WTC11 (cell line): ENCODE data around the gene SEPTIN3. TPM values are rescaled to one million over a fixed set of nuclear protein-coding genes. Genes with fewer than 3 reads are reported as not detected.

Experiments used
- ATAC-seq: fragments of 200-7000 bp; cut with Tn5 transposase; 2 replicates; pipeline ENCODE4 v1.10.0; 2021; ENCODE audit warnings: mild to moderate bottlenecking, moderate library complexity
- CTCF ChIA-PET: fragments of 300-600 bp; sonication (Branson Sonifier 250); formaldehyde crosslinking; loops from one replicate; lab custom pipeline; 2021; ENCODE audit warnings: antibody characterized with exemption; lab: Charles Lee
- POLR2A ChIA-PET: fragments of 350-600 bp; sonication (Branson Sonifier 250); formaldehyde crosslinking; loops from one replicate; lab custom pipeline; 2021; ENCODE audit warnings: antibody characterized with exemption; lab: Charles Lee
- DNase-seq: peaks from one replicate; pipeline ENCODE4 v3.0.0; 2021; ENCODE audit warnings: low spot score
- H3K27ac Mint-ChIP-seq: 2 replicates; pipeline ENCODE4 v1.8.0; 2021; ENCODE audit warnings: mixed read lengths
- H3K27me3 Mint-ChIP-seq: 2 replicates; pipeline ENCODE4 v1.8.0; 2021; ENCODE audit warnings: low read depth, mild to moderate bottlenecking, moderate library complexity, mixed read lengths
- H3K36me3 Mint-ChIP-seq: 2 replicates; pipeline ENCODE4 v1.8.0; 2021; ENCODE audit warnings: mixed read lengths
- H3K4me1 Mint-ChIP-seq: 2 replicates; pipeline ENCODE4 v1.8.0; 2022; ENCODE audit warnings: mixed read lengths
- H3K4me3 Mint-ChIP-seq: 2 replicates; pipeline ENCODE4 v1.8.0; 2021; ENCODE audit warnings: mild to moderate bottlenecking, moderate library complexity, mixed read lengths
- H3K9me3 Mint-ChIP-seq: 2 replicates; pipeline ENCODE4 v1.8.0; 2021; ENCODE audit warnings: mixed read lengths
- CREB1 ChIP-seq: sonication (generic); formaldehyde crosslinking; IDR thresholded peaks from 2 replicates; pipeline ENCODE4 v1.8.0; 2023; ENCODE audit warnings: mild to moderate bottlenecking, missing genetic modification reagents
- ELF4 ChIP-seq: sonication (generic); formaldehyde crosslinking; IDR thresholded peaks from 2 replicates; pipeline ENCODE4 v1.8.1; 2022; ENCODE audit warnings: low read depth, mild to moderate bottlenecking, moderate library complexity, missing genetic modification reagents
- FOXP1 ChIP-seq: sonication (generic); formaldehyde crosslinking; IDR thresholded peaks from 2 replicates; pipeline ENCODE4 v1.8.0; 2022; ENCODE audit warnings: missing genetic modification reagents, mild to moderate bottlenecking, moderate library complexity, borderline replicate concordance
- JAZF1 ChIP-seq: fragments of 250-450 bp; sonication (Bioruptor Pico); IDR thresholded peaks from 2 replicates; pipeline ENCODE4 v1.9.0; 2021; ENCODE audit warnings: moderate library complexity, mild to moderate bottlenecking, inconsistent platforms
- MXD4 ChIP-seq: fragments of 250-450 bp; sonication (Bioruptor Pico); IDR thresholded peaks from 2 replicates; pipeline ENCODE4 v1.8.0; 2021; ENCODE audit warnings: mild to moderate bottlenecking, moderate library complexity, borderline replicate concordance
- NFYB ChIP-seq: sonication (generic); formaldehyde crosslinking; conservative IDR thresholded peaks from 2 replicates; pipeline ENCODE4 v1.8.0; 2022; ENCODE audit warnings: low read depth, missing genetic modification reagents
- OVOL2 ChIP-seq: fragments of 250-450 bp; sonication (Bioruptor Pico); IDR thresholded peaks from 2 replicates; pipeline ENCODE4 v1.9.0; 2021; ENCODE audit warnings: mild to moderate bottlenecking, borderline replicate concordance
- SOX15 ChIP-seq: fragments of 250-450 bp; sonication (Bioruptor Pico); IDR thresholded peaks from 2 replicates; pipeline ENCODE4 v1.9.0; 2021; ENCODE audit warnings: mild to moderate bottlenecking
- TEAD1 ChIP-seq: sonication (generic); formaldehyde crosslinking; IDR thresholded peaks from 2 replicates; pipeline ENCODE4 v1.8.0; 2022; ENCODE audit warnings: mild to moderate bottlenecking, missing genetic modification reagents
- ZNF138 ChIP-seq: sonication (generic); formaldehyde crosslinking; conservative IDR thresholded peaks from 2 replicates; pipeline ENCODE4 v1.8.1; 2022; ENCODE audit warnings: mild to moderate bottlenecking, moderate library complexity, missing genetic modification reagents
- ZNF219 ChIP-seq: sonication (generic); formaldehyde crosslinking; IDR thresholded peaks from 2 replicates; pipeline ENCODE4 v1.8.0; 2023; ENCODE audit warnings: missing genetic modification reagents, mild to moderate bottlenecking, borderline replicate concordance
- ZNF416 ChIP-seq: fragments of 250-450 bp; sonication (Bioruptor Pico); IDR thresholded peaks from 2 replicates; pipeline ENCODE4 v1.9.0; 2021; ENCODE audit warnings: mild to moderate bottlenecking, inconsistent platforms
- ZNF423 ChIP-seq: fragments of 250-450 bp; sonication (Bioruptor Pico); IDR thresholded peaks from 2 replicates; pipeline ENCODE4 v2.1.2; 2022; ENCODE audit warnings: mild to moderate bottlenecking, moderate library complexity
- total RNA-seq: library from RNA; stranded (reverse); gene quantifications from 3 replicates; pipeline ENCODE4 v1.2.3, GENCODE V29; 2021
- TF ChIP-seq, protein P1 (sequence below): sonication (generic); formaldehyde crosslinking; IDR thresholded peaks from 2 replicates; pipeline ENCODE4 v1.8.1; 2022; ENCODE audit warnings: missing genetic modification reagents, borderline replicate concordance
- TF ChIP-seq, protein P2 (sequence below): sonication (generic); formaldehyde crosslinking; IDR thresholded peaks from 2 replicates; pipeline ENCODE4 v1.8.0; 2023; ENCODE audit warnings: missing genetic modification reagents
- TF ChIP-seq, protein P3 (sequence below): sonication (generic); formaldehyde crosslinking; conservative IDR thresholded peaks from 2 replicates; pipeline ENCODE4 v1.8.1; 2022; ENCODE audit warnings: mild to moderate bottlenecking, missing genetic modification reagents
- TF ChIP-seq, protein P4 (sequence below): sonication (generic); formaldehyde crosslinking; IDR thresholded peaks from 2 replicates; pipeline ENCODE4 v1.8.0; 2022; ENCODE audit warnings: mild to moderate bottlenecking, missing genetic modification reagents
- TF ChIP-seq, protein P5 (sequence below): sonication (generic); formaldehyde crosslinking; IDR thresholded peaks from 2 replicates; pipeline ENCODE4 v1.8.1; 2023; ENCODE audit warnings: mild to moderate bottlenecking, missing genetic modification reagents
- TF ChIP-seq, protein P6 (sequence below): fragments of 200-600 bp; IDR thresholded peaks from 2 replicates; pipeline ENCODE4 v1.8.0; 2022; ENCODE audit warnings: antibody characterized with exemption
- TF ChIP-seq, protein P7 (sequence below): sonication (generic); formaldehyde crosslinking; IDR thresholded peaks from 2 replicates; pipeline ENCODE4 v1.8.1; 2023; ENCODE audit warnings: mild to moderate bottlenecking, missing genetic modification reagents, moderate library complexity
- TF ChIP-seq, protein P8 (sequence below): sonication (generic); formaldehyde crosslinking; IDR thresholded peaks from 2 replicates; pipeline ENCODE4 v1.8.0; 2022; ENCODE audit warnings: mild to moderate bottlenecking, missing genetic modification reagents
- TF ChIP-seq, protein P9 (sequence below): sonication (generic); formaldehyde crosslinking; IDR thresholded peaks from 2 replicates; pipeline ENCODE4 v1.8.1; 2022; ENCODE audit warnings: mild to moderate bottlenecking, missing genetic modification reagents, moderate library complexity, borderline replicate concordance
- TF ChIP-seq, protein P10 (sequence below): fragments of 250-450 bp; sonication (Bioruptor Pico); IDR thresholded peaks from 2 replicates; pipeline ENCODE4 v1.9.0; 2021; ENCODE audit warnings: moderate library complexity, mild to moderate bottlenecking, inconsistent platforms, borderline replicate concordance

The SEPTIN3 gene
- total RNA-seq, 1 experiment from 2014 or later, result 19.5 TPM

DNA sequence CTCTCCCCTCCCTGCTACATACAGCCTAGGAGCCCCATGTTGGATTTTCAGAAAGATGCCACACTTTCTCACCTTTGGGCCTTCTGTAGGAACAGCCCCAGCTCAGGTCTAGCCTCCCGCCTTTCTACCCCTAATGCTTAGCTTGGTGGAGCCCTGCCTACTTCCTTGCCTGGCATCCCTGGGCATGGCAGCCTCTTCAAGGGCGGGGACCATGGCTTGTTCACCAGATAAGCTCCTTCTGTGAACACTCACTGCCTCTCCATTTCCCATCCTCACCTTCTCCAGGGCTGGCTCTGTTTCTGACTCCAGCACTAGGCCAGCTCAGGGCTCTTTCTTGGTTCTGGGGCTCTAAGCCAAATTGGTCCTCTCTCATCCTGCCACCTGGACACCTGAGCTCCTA lies 1.4 kb downstream of the SEPTIN3 start:
- Mint-ChIP-seq H3K9me3 (peaks cover 6% of the 10 kb centered on the region), H3K36me3 (peaks cover 3% of the 10 kb centered on the region), H3K4me1 (peaks cover 11% of the 10 kb centered on the region), H3K27me3 (peaks cover 49% of the 10 kb centered on the region), H3K4me3 (no peak overlapping the region), H3K27ac (no peak overlapping the region)
- no peak for ATAC-seq
- CTCF ChIA-PET, result interaction anchor here (1.3 to 10.1 kb wide), 3 partner anchors 30 to 141 kb away, joined by 3 to 78 read pairs (median 11); partner anchors contain the start of gene NDUFA6
- POLR2A ChIA-PET, result no interaction called here
- TF ChIP-seq, protein P1, sequence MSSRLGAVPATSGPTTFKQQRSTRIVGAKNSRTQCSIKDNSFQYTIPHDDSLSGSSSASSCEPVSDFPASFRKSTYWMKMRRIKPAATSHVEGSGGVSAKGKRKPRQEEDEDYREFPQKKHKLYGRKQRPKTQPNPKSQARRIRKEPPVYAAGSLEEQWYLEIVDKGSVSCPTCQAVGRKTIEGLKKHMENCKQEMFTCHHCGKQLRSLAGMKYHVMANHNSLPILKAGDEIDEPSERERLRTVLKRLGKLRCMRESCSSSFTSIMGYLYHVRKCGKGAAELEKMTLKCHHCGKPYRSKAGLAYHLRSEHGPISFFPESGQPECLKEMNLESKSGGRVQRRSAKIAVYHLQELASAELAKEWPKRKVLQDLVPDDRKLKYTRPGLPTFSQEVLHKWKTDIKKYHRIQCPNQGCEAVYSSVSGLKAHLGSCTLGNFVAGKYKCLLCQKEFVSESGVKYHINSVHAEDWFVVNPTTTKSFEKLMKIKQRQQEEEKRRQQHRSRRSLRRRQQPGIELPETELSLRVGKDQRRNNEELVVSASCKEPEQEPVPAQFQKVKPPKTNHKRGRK (CRISPR knock-in tag), result no peak
- TF ChIP-seq ZNF416 (no peak), OVOL2 (CRISPR knock-in tag) (no peak), JAZF1 (no peak), ELF4 (CRISPR knock-in tag) (no peak), TEAD1 (CRISPR knock-in tag) (no peak), CREB1 (CRISPR knock-in tag) (no peak), ZNF423 (CRISPR knock-in tag) (no peak), ZNF138 (CRISPR knock-in tag) (no peak)
- TF ChIP-seq, protein P2, sequence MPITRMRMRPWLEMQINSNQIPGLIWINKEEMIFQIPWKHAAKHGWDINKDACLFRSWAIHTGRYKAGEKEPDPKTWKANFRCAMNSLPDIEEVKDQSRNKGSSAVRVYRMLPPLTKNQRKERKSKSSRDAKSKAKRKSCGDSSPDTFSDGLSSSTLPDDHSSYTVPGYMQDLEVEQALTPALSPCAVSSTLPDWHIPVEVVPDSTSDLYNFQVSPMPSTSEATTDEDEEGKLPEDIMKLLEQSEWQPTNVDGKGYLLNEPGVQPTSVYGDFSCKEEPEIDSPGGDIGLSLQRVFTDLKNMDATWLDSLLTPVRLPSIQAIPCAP (CRISPR knock-in tag), result no peak
- TF ChIP-seq, protein P3, sequence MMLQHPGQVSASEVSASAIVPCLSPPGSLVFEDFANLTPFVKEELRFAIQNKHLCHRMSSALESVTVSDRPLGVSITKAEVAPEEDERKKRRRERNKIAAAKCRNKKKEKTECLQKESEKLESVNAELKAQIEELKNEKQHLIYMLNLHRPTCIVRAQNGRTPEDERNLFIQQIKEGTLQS (CRISPR knock-in tag), result no peak
- TF ChIP-seq, protein P4, sequence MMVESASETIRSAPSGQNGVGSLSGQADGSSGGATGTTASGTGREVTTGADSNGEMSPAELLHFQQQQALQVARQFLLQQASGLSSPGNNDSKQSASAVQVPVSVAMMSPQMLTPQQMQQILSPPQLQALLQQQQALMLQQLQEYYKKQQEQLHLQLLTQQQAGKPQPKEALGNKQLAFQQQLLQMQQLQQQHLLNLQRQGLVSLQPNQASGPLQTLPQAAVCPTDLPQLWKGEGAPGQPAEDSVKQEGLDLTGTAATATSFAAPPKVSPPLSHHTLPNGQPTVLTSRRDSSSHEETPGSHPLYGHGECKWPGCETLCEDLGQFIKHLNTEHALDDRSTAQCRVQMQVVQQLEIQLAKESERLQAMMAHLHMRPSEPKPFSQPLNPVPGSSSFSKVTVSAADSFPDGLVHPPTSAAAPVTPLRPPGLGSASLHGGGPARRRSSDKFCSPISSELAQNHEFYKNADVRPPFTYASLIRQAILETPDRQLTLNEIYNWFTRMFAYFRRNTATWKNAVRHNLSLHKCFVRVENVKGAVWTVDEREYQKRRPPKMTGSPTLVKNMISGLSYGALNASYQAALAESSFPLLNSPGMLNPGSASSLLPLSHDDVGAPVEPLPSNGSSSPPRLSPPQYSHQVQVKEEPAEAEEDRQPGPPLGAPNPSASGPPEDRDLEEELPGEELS (CRISPR knock-in tag), result no peak
- TF ChIP-seq, protein P5, sequence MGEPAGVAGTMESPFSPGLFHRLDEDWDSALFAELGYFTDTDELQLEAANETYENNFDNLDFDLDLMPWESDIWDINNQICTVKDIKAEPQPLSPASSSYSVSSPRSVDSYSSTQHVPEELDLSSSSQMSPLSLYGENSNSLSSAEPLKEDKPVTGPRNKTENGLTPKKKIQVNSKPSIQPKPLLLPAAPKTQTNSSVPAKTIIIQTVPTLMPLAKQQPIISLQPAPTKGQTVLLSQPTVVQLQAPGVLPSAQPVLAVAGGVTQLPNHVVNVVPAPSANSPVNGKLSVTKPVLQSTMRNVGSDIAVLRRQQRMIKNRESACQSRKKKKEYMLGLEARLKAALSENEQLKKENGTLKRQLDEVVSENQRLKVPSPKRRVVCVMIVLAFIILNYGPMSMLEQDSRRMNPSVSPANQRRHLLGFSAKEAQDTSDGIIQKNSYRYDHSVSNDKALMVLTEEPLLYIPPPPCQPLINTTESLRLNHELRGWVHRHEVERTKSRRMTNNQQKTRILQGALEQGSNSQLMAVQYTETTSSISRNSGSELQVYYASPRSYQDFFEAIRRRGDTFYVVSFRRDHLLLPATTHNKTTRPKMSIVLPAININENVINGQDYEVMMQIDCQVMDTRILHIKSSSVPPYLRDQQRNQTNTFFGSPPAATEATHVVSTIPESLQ (CRISPR knock-in tag), result no peak
- no peak for DNase-seq

DNA sequence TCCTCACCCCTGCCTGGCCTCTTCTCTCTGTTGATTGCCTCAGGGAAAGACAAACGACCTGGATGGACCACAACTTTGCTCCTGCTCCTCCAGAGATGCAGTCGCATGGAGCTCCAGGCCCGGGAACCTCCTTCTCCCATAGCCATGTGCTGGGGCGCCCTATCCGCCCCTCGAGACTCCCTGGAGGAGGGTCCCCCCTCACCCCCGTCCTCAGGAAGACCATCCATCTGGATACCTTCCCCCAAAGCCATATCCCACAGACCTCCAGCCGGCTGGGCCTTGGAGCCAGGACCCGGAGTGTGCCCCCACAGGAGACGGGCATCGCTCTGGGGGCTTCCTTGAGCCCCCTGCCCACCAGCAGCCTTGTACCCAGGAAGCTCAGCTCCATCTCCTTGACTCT lies 2.2 kb downstream of the SEPTIN3 start:
- CTCF ChIA-PET, result interaction anchor here (0.5 to 10.1 kb wide), 4 partner anchors 30 to 749 kb away, joined by 3 to 78 read pairs (median 7); partner anchors contain the start of genes A4GALT and NDUFA6
- no peak overlapping the region for H3K27ac Mint-ChIP-seq

More for the DNA sequence above, 2.2 kb downstream of the SEPTIN3 start:
- no peak for ATAC-seq
- H3K9me3 Mint-ChIP-seq, result peaks cover 2% of the 10 kb centered on the region
- POLR2A ChIA-PET, result no interaction called here
- TF ChIP-seq, protein P6, sequence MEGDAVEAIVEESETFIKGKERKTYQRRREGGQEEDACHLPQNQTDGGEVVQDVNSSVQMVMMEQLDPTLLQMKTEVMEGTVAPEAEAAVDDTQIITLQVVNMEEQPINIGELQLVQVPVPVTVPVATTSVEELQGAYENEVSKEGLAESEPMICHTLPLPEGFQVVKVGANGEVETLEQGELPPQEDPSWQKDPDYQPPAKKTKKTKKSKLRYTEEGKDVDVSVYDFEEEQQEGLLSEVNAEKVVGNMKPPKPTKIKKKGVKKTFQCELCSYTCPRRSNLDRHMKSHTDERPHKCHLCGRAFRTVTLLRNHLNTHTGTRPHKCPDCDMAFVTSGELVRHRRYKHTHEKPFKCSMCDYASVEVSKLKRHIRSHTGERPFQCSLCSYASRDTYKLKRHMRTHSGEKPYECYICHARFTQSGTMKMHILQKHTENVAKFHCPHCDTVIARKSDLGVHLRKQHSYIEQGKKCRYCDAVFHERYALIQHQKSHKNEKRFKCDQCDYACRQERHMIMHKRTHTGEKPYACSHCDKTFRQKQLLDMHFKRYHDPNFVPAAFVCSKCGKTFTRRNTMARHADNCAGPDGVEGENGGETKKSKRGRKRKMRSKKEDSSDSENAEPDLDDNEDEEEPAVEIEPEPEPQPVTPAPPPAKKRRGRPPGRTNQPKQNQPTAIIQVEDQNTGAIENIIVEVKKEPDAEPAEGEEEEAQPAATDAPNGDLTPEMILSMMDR, result no peak
- TF ChIP-seq, protein P7, sequence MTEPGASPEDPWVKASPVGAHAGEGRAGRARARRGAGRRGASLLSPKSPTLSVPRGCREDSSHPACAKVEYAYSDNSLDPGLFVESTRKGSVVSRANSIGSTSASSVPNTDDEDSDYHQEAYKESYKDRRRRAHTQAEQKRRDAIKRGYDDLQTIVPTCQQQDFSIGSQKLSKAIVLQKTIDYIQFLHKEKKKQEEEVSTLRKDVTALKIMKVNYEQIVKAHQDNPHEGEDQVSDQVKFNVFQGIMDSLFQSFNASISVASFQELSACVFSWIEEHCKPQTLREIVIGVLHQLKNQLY (CRISPR knock-in tag), result no peak
- TF ChIP-seq CREB1 (CRISPR knock-in tag) (no peak), JAZF1 (no peak), SOX15 (no peak), FOXP1 (CRISPR knock-in tag) (no peak), MXD4 (no peak), ZNF219 (CRISPR knock-in tag) (no peak), NFYB (no peak)
- TF ChIP-seq, protein P8, sequence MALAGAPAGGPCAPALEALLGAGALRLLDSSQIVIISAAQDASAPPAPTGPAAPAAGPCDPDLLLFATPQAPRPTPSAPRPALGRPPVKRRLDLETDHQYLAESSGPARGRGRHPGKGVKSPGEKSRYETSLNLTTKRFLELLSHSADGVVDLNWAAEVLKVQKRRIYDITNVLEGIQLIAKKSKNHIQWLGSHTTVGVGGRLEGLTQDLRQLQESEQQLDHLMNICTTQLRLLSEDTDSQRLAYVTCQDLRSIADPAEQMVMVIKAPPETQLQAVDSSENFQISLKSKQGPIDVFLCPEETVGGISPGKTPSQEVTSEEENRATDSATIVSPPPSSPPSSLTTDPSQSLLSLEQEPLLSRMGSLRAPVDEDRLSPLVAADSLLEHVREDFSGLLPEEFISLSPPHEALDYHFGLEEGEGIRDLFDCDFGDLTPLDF (CRISPR knock-in tag), result no peak
- TF ChIP-seq, protein P9, sequence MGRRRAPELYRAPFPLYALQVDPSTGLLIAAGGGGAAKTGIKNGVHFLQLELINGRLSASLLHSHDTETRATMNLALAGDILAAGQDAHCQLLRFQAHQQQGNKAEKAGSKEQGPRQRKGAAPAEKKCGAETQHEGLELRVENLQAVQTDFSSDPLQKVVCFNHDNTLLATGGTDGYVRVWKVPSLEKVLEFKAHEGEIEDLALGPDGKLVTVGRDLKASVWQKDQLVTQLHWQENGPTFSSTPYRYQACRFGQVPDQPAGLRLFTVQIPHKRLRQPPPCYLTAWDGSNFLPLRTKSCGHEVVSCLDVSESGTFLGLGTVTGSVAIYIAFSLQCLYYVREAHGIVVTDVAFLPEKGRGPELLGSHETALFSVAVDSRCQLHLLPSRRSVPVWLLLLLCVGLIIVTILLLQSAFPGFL (CRISPR knock-in tag), result no peak
- TF ChIP-seq, protein P10, sequence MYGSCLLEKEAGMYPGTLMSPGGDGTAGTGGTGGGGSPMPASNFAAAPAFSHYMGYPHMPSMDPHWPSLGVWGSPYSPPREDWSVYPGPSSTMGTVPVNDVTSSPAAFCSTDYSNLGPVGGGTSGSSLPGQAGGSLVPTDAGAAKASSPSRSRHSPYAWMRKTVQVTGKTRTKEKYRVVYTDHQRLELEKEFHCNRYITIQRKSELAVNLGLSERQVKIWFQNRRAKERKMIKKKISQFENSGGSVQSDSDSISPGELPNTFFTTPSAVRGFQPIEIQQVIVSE (CRISPR knock-in tag), result no peak
- no peak for DNase-seq
- H3K27me3 Mint-ChIP-seq, result peaks cover 55% of the 10 kb centered on the region
- no peak overlapping the region for H3K4me3 Mint-ChIP-seq
- H3K4me1 Mint-ChIP-seq, result peaks cover 17% of the 10 kb centered on the region
- peaks cover 1% of the 10 kb centered on the region for H3K36me3 Mint-ChIP-seq
